GM12873 (cell line): ENCODE results near the gene IL17B.

Experiments
- TF ChIP-seq, protein P1 (sequence below): IDR thresholded peaks from 2 replicates; pipeline ENCODE4 v1.5.1; 2012; ENCODE audit warnings: low read depth, mild to moderate bottlenecking, moderate library complexity, low read length, control low read depth; ENCODE audit not compliant: insufficient read depth; ENCODE audit errors: missing control alignments

Gene IL17B

GRCh38 chr5:149326611-149327010, 52.5 kb downstream of the IL17B start:
- TF ChIP-seq, protein P1, sequence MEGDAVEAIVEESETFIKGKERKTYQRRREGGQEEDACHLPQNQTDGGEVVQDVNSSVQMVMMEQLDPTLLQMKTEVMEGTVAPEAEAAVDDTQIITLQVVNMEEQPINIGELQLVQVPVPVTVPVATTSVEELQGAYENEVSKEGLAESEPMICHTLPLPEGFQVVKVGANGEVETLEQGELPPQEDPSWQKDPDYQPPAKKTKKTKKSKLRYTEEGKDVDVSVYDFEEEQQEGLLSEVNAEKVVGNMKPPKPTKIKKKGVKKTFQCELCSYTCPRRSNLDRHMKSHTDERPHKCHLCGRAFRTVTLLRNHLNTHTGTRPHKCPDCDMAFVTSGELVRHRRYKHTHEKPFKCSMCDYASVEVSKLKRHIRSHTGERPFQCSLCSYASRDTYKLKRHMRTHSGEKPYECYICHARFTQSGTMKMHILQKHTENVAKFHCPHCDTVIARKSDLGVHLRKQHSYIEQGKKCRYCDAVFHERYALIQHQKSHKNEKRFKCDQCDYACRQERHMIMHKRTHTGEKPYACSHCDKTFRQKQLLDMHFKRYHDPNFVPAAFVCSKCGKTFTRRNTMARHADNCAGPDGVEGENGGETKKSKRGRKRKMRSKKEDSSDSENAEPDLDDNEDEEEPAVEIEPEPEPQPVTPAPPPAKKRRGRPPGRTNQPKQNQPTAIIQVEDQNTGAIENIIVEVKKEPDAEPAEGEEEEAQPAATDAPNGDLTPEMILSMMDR = no peak

- TF ChIP-seq, protein P1 = no peak
These were observed 53.2 kb downstream of the IL17B start for GRCh38 chr5:149325894-149326293.

DNA sequence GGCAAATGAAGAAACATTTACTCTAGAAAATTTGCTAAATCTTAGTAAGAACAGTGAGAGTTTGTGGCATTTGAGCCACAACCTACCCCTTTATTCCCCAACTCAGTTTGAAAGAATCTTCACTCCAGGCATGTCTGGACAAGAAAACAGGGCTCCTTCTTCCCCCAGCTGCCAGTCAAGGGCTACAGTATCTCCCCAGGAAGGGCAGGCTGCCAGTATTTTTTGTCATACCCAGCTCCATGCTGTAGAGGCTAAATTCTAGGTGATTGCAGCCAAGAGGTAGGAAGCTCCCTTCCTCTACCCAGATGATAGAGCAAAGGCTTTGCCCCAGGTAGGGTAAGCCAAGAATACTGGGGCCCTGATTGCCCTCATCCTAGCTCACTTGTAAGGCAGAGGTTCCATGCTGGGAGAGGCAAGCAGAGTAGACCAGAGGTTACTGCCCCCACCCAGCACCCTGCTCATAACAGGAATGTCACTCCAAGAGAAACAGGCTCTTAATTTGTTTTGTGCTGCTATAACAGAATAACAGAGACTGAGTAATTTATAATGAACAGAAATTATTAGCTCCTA, 53.8 kb downstream of the IL17B start:
- TF ChIP-seq, protein P1 = no peak

- TF ChIP-seq, protein P1 = no peak
These were observed 54.5 kb downstream of the IL17B start for GRCh38 chr5:149324641-149325040.
